Urothelium cell line (cell line): ENCODE data around the gene DDIT4.
A peak's percentile ranks its signal among the peaks of the same experiment; 100 is the strongest.

Experiments used
- DNase-seq: peaks from one replicate; pipeline ENCODE4 v3.0.0; 2011; ENCODE audit warnings: low spot score, mixed read lengths
- FAIRE-seq: peaks from 2 replicates; lab custom pipeline; 2011; peaks lifted over from hg19 to GRCh38; lab: Jason Lieb, UNC

The DDIT4 gene

GRCh38 chr10:72315054-72315453, 41.3 kb downstream of the DDIT4 start:
- FAIRE-seq (no peak), DNase-seq (no peak)

GRCh38 chr10:72315611-72316385, 42.1 kb downstream of the DDIT4 start:
- FAIRE-seq = peak; percentile 13
- DNase-seq = no peak

GRCh38 chr10:72316386-72316700, 42.6 kb downstream of the DDIT4 start:
- DNase-seq (no peak), FAIRE-seq (no peak)

- DNase-seq = no peak
- FAIRE-seq = no peak
These were observed 43.2 kb downstream of the DDIT4 start for GRCh38 chr10:72316748-72317435.

- no peak for DNase-seq
- FAIRE-seq = no peak
These were observed 44.9 kb downstream of the DDIT4 start for GRCh38 chr10:72318418-72319262.

- FAIRE-seq = peak; percentile 67
- peak; percentile 94 for DNase-seq
These were observed 45.9 kb downstream of the DDIT4 start for GRCh38 chr10:72319416-72320254.

- DNase-seq (peak; percentile 94), FAIRE-seq (peak; percentile 44)
These were observed 47.0 kb downstream of the DDIT4 start for GRCh38 chr10:72320676-72321247.

- FAIRE-seq = no peak
These were observed 47.7 kb downstream of the DDIT4 start for GRCh38 chr10:72321248-72322029.

GRCh38 chr10:72322030-72322279, 48.2 kb downstream of the DDIT4 start:
- peak; percentile 72 for FAIRE-seq
- no peak for DNase-seq

More at GRCh38 chr10:72321248-72322029, 47.7 kb downstream of the DDIT4 start:
- DNase-seq = no peak

- peak; percentile 73 for DNase-seq
- FAIRE-seq = no peak
These were observed 48.7 kb downstream of the DDIT4 start for GRCh38 chr10:72322280-72323058.

- FAIRE-seq (no peak), DNase-seq (no peak)
These were observed 49.5 kb downstream of the DDIT4 start for GRCh38 chr10:72323108-72323749.

- FAIRE-seq = no peak
These were observed 50.1 kb downstream of the DDIT4 start for GRCh38 chr10:72323771-72324191.

More at GRCh38 chr10:72323771-72324191, 50.1 kb downstream of the DDIT4 start:
- DNase-seq = no peak
